SU-DHL-6 (cell line): ENCODE data around the gene PNMA8A.
A peak's percentile ranks its signal among the peaks of the same experiment; 100 is the strongest.

Source experiments
- H2AFZ ChIP-seq: fragments of 200-600 bp; sonication (generic); 2 replicates; pipeline ENCODE4 v1.6.1; 2014; ENCODE audit warnings: low read depth, mild to moderate bottlenecking, moderate library complexity, mixed read lengths, antibody characterized with exemption, low read length; ENCODE audit not compliant: severe bottlenecking
- H3F3A ChIP-seq: fragments of 200-600 bp; shearing (Covaris generic); 2 replicates; pipeline ENCODE4 v1.6.0; 2016; ENCODE audit warnings: antibody characterized with exemption, mild to moderate bottlenecking; ENCODE audit not compliant: insufficient read depth
- H3K27ac ChIP-seq: fragments of 200-600 bp; sonication (generic); 2 replicates; pipeline ENCODE4 v1.5.1; 2016; ENCODE audit warnings: low read depth, mild to moderate bottlenecking, low read length, moderate library complexity, mixed read lengths
- H3K27me3 ChIP-seq: fragments of 200-600 bp; sonication (generic), shearing (Covaris generic); 2 replicates; pipeline ENCODE4 v1.6.0; 2014; ENCODE audit warnings: mild to moderate bottlenecking, low read length
- H3K36me3 ChIP-seq: fragments of 200-600 bp; sonication (generic); 2 replicates; pipeline ENCODE4 v1.6.1; 2014; ENCODE audit warnings: mild to moderate bottlenecking, low read length, mixed read lengths
- H3K4me2 ChIP-seq: fragments of 300-600, 200-600 bp; shearing (Covaris generic), sonication (generic); 2 replicates; pipeline ENCODE4 v1.6.0; 2014; ENCODE audit warnings: low read length, low read depth, mild to moderate bottlenecking; ENCODE audit not compliant: poor library complexity, severe bottlenecking
- H3K4me3 ChIP-seq: fragments of 200-600 bp; sonication (generic); 2 replicates; pipeline ENCODE4 v1.5.1; 2014; ENCODE audit warnings: antibody characterized with exemption, low read length, mild to moderate bottlenecking, mixed read lengths; ENCODE audit not compliant: insufficient read depth, poor library complexity, severe bottlenecking
- H3K79me2 ChIP-seq: fragments of 200-600 bp; sonication (generic); 2 replicates; pipeline ENCODE4 v1.6.1; 2014; ENCODE audit warnings: mild to moderate bottlenecking, low read length, moderate library complexity; ENCODE audit not compliant: insufficient read depth
- H3K9ac ChIP-seq: fragments of 200-600 bp; sonication (generic); 2 replicates; pipeline ENCODE4 v1.7.0; 2014; ENCODE audit warnings: mild to moderate bottlenecking, low read length
- H3K9me2 ChIP-seq: fragments of 200-600 bp; sonication (generic); replicated peaks from 2 replicates; pipeline ENCODE4 v1.6.1; 2014; ENCODE audit warnings: low read length; ENCODE audit not compliant: insufficient read depth
- H3K9me3 ChIP-seq: fragments of 200-600 bp; sonication (generic); 2 replicates; pipeline ENCODE4 v1.6.1; 2014; ENCODE audit warnings: low read length, mixed read lengths; ENCODE audit not compliant: insufficient read depth
- H4K20me1 ChIP-seq: fragments of 200-600 bp; sonication (generic); 2 replicates; pipeline ENCODE4 v1.6.1; 2014; ENCODE audit warnings: low read depth, mild to moderate bottlenecking, antibody characterized with exemption, low read length, moderate library complexity, mixed read lengths
- EZH2phosphoT487 ChIP-seq: fragments of 200-600 bp; sonication (generic), shearing (Covaris generic); conservative IDR thresholded peaks from 2 replicates; pipeline ENCODE4 v1.6.1; 2018; ENCODE audit warnings: mild to moderate bottlenecking, antibody characterized with exemption, low read length, moderate library complexity, mixed read lengths
- TF ChIP-seq, protein P1 (sequence below): fragments of 200-600 bp; sonication (generic); IDR thresholded peaks from one replicate; pipeline ENCODE4 v1.5.1; 2017; ENCODE audit warnings: antibody characterized with exemption, mild to moderate bottlenecking, low read length, moderate library complexity; ENCODE audit not compliant: insufficient read depth, poor library complexity, severe bottlenecking

The PNMA8A gene

DNA sequence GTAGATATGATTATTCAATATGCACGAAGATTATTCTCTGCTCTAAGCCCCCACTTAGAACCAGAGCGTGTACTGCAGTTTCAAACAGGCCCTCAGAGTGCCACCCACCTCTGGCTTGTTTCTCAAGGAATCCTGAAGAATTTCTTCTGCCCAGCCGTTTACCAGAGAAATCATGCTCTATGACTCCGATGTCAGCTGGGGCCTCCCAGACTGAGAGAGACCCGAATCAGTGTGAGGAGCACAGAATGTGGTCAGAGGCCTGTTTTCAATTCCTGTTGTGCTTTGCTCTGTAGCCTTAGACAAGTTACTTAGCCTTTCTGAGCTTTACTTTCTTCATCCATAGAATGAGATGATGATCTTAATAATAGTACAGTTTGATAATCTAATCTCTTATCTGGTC is 48.2 kb downstream of the PNMA8A start:
- Histone ChIP-seq H3F3A (0 out of 2 replicates have a peak, but pooled peaks cover 5% of the 10 kb centered on the region), H3K4me2 (peak overlapping the region; percentile 14), H3K27me3 (no peaks in the 10 kb centered on the region), H3K9me2 (no peaks in the 10 kb centered on the region), H4K20me1 (no peaks in the 10 kb centered on the region), H2AFZ (peak overlapping the region; percentile 34), H3K79me2 (no peaks in the 10 kb centered on the region), H3K4me3 (no peak overlapping the region), H3K27ac (peak overlapping the region; percentile 4; the same call in 1 of the 2 replicates), H3K36me3 (no peaks in the 10 kb centered on the region), H3K9me3 (no peaks in the 10 kb centered on the region), H3K9ac (no peak overlapping the region)
- TF ChIP-seq, protein P1, sequence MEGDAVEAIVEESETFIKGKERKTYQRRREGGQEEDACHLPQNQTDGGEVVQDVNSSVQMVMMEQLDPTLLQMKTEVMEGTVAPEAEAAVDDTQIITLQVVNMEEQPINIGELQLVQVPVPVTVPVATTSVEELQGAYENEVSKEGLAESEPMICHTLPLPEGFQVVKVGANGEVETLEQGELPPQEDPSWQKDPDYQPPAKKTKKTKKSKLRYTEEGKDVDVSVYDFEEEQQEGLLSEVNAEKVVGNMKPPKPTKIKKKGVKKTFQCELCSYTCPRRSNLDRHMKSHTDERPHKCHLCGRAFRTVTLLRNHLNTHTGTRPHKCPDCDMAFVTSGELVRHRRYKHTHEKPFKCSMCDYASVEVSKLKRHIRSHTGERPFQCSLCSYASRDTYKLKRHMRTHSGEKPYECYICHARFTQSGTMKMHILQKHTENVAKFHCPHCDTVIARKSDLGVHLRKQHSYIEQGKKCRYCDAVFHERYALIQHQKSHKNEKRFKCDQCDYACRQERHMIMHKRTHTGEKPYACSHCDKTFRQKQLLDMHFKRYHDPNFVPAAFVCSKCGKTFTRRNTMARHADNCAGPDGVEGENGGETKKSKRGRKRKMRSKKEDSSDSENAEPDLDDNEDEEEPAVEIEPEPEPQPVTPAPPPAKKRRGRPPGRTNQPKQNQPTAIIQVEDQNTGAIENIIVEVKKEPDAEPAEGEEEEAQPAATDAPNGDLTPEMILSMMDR: no peak
- no peak for TF ChIP-seq EZH2phosphoT487

- Histone ChIP-seq H3K9me2 (no peaks in the 10 kb centered on the region), H2AFZ (no peak overlapping the region), H3K4me3 (no peak overlapping the region)
Measured at GRCh38 chr19:46422344-46422743, 49.0 kb downstream of the PNMA8A start.

DNA sequence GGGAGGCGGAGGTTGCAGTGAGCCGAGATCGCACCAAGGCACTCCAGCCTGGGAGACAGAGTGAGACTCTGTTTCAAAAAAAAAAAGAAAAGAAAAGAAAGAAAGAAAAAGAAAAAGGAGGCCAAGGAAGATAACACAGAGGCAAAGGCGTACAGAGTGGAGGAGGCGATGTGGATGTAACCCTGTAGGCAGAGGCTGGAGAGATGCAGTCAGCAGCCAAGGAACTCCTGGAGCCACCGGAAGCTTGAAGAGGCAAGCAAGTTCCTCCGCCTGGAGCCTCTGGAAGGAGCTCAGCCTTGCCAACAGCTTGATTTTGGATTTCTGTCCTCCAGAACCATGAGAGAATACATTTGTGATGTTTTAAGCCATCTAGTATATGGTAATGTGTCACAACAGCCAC is 51.3 kb downstream of the PNMA8A start:
- H3K27ac ChIP-seq: no peak overlapping the region
- H3F3A ChIP-seq: no peaks in the 10 kb centered on the region
- H3K9ac ChIP-seq: no peak overlapping the region
- no peaks in the 10 kb centered on the region for H3K9me2 ChIP-seq
- no peaks in the 10 kb centered on the region for H3K79me2 ChIP-seq
- H3K4me3 ChIP-seq: no peak overlapping the region
- H3K4me2 ChIP-seq: no peak overlapping the region
- no peaks in the 10 kb centered on the region for H3K27me3 ChIP-seq
- TF ChIP-seq, protein P1: no peak
- no peak for TF ChIP-seq EZH2phosphoT487
- H4K20me1 ChIP-seq: no peaks in the 10 kb centered on the region
- no peaks in the 10 kb centered on the region for H3K36me3 ChIP-seq
- H3K9me3 ChIP-seq: no peaks in the 10 kb centered on the region
- H2AFZ ChIP-seq: no peak overlapping the region

More at GRCh38 chr19:46422344-46422743, 49.0 kb downstream of the PNMA8A start:
- H3K27ac ChIP-seq: no peak overlapping the region
- TF ChIP-seq, protein P1: no peak
- TF ChIP-seq EZH2phosphoT487: no peak
- no peak overlapping the region for H3K9ac ChIP-seq
- no peaks in the 10 kb centered on the region for H3K27me3 ChIP-seq
- H4K20me1 ChIP-seq: no peaks in the 10 kb centered on the region
- H3K9me3 ChIP-seq: no peaks in the 10 kb centered on the region
- H3K4me2 ChIP-seq: no peak overlapping the region
- H3K79me2 ChIP-seq: no peaks in the 10 kb centered on the region
- 0 out of 2 replicates have a peak, but pooled peaks cover 5% of the 10 kb centered on the region for H3F3A ChIP-seq
- no peaks in the 10 kb centered on the region for H3K36me3 ChIP-seq
